HG02610 (cell line): ENCODE data around the gene FBXO11.

Experiments used
- ATAC-seq: cut with Tn5 transposase; IDR thresholded peaks from one replicate; pipeline ENCODE4 v1.9.1; 2021; ENCODE audit warnings: mild to moderate bottlenecking, moderate library complexity; ENCODE audit not compliant: unreplicated experiment

FBXO11 gene

GRCh38 chr2:47899915-47900816 is 6.1 kb downstream of the FBXO11 start:
- ATAC-seq: no peak

DNA sequence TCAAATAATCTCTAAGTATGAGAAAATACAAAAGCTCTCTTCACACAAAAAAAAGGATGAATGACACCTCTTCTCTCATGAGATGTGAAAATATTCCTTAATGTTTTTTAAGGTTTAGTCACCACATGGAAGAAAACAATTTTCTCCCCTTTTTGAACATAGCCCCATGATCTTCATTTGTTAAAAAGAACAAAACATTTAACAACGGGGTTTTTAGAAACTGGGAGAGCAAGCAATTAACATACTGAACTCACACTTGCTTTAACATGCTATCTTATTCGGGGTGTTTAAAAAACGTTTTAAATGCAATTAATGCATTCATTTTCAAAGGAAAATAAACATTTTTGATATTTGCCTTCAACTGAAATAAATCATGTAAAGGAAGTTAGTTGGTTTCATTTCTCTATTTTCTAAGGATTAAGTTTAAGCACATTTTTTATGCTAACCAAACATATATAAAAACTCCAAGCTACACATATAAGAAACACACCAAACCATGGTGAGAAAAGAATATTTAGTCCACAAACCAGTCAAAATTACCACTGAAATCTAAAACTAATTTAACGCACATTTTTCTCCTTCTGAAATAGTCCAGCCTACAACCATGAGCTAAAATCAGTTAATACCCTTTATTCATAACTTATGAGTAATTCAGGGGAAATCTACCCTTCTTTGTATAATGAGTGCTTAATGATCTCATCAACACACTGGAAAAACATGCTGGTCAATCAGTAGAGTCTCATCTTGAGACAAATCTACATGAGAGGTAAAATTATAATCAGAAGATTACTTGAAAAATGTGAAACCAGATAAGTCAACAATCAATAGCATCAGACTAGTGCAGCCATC is 8.2 kb downstream of the FBXO11 start:
- ATAC-seq: peak; percentile 62

GRCh38 chr2:47897191-47897882 is 9.0 kb downstream of the FBXO11 start:
- ATAC-seq: peak; percentile 47

DNA sequence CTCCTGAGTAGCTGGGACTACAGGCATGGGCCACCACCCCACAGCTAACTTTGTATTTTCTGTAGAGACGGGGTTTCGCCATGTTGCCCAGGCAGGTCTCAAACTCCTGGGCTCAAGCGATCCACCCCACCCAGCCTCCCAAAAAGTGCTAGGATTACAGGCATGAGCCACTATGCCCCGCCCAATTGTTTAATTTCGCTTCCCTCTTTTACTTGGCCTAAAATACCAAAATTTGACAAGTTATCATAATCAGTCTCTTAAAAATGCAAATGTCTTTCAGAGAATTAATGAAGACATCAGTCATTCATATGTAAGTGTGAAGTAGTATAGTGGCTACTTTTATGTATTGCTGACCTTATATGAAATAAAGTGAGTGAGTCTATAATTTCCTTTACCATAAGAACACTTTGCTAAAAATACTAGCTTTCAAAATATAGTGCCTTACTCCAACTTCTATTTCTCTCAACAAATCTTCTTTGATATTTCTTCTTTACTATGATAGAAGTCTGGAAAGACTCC is 9.8 kb downstream of the FBXO11 start:
- ATAC-seq: no peak

DNA sequence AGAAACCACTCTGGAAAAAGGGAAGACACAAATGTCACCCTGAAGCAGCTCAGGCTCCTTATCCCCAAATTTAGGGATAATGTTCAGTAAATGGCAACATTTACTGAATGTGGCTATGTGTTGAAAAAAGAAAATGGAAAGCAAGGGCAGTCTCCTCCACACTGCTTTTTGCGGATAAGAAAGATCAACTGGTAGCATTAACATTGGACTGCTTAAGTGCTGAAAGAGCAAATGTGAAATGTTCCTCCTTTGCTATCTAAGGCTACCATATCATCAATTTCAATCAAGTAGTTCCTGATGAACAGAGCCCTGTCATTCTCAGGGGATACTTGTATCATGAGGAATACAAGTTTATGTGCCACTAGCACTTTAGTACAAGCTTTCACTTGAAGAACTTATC is 12.5 kb downstream of the FBXO11 start:
- no peak for ATAC-seq

DNA sequence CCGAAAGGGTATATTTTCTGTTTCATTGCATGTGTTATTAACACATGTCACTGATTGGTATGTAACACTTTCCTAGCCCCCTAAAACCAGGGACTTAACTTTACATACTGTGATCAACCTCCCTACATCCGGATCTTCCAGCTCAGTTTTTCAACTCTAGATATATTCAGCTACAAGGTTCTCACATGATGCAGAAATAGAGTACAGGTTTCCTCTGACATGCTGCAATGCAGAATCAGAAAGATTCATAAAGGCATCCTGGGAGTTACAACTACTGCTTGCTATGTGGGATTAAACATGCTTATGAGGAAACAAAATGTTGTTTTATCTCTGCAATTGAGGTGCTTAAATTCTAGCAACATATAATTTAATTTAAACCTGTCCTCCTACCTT is 14.0 kb downstream of the FBXO11 start:
- ATAC-seq: no peak

DNA sequence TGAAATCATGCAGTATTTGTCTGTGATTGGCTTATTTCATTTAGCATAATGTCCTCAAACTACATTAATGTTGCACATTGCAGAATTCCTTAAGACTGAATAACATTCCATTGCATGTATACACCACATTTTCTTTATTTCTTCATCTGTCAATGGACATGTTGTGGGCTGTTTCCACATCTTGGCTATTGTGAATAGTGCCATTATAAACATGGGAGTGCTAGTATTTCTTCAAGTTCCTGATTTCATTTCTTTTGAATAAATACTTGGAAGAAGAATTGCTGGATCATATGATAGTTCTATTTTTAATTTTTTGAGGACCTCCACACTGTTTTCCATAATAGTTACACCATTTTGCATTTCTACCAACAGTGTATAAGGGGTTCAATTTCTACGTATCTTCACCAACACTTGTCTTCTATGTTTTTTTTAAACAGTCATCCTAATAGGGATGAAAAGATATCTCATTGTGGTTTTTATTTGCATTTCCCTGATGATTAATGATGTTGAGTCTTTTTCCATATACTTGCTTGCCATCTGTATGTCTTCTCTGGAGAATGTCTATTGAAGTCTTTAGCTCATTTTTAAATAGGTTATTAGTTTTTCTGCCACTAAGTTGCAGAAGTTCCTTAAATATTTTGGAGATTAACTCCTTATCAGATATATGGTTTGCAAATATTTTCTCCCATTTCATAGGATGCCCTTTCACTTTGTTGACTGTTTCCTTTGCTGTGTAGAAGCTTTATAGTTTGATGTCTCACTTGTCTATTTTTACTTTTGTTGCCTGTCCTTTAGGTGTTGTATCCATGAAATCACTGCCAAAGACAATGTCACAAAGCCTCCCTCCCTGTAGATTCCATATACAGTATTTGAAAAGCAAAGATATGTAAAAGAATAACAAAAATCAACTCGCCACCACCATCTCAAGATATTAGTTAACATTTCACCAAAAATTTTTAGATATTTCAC is 14.6 kb downstream of the FBXO11 start:
- no peak for ATAC-seq

- ATAC-seq: no peak
Measured at GRCh38 chr2:47890711-47891368, 15.5 kb downstream of the FBXO11 start.

DNA sequence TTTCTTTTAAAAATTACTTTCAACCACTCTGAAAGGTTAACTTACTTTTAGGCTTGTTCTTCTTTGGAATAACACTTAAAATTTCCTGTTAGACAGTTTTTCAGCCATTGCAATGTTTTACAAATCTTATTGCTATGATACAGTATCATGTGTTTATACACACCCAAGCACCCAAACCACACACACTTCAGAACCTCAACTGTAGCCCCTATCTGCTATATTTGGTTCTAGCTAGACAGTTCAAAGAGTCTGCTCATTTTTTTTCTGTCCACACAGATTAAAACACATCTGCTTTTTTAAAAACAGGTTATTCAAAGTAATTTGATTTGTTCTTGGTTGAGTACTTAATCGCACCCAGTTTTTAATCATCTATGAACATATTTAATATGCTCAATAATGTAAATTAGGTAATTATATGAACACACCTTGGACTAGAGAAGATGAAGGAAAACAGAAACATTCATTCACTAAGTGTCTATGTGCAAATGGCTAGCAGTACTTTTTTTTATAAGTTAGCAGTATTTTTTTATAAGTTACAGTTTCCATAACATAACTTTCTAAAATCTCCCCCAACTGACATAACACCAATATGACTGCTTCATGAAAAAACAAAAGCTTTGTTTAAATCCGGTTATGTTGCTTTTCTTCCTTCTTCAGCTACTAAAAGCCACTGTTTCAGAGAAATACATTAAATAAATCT is 17.6 kb downstream of the FBXO11 start:
- no peak for ATAC-seq

DNA sequence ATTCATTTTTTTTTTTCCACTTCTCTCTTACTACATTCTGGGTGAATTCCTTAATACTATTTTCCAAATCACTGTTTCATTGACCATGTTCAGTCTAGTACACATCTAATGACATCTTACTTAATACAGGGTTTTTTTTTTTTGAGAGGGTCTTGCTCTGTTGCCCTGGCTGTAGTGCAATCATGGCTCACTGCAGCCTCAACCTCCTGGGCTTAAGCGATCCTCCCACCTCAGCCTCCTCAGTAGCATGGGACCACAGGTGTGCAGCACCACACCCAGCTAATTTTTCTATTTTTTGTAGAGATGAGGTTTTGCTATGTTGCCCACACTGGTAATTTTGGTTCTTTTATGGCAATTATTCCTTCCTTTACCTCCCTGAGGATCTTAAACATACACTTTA is 29.4 kb downstream of the FBXO11 start:
- ATAC-seq: no peak

DNA sequence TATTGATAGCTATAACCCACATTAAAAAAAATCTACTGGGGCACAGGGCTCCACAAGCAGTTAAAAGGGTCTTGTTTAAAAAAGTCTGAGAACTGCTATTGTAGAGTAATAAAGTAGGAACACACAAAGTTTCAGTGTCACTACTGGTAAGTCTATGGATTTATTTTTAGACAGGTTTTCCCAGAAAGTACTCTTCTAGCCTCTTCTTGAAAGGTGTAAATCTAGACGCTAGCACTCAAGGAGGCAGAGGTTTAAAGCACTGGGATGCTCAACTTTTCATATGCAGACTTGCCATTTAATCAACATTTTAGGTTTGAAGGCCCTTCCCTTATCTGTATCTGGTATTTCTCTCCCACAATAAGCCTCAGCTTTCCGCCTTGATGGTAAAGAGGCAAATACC is 33.4 kb downstream of the FBXO11 start:
- no peak for ATAC-seq

GRCh38 chr2:47870641-47871540 is 35.4 kb downstream of the FBXO11 start:
- ATAC-seq: no peak

GRCh38 chr2:47869859-47870595 is 36.3 kb downstream of the FBXO11 start:
- ATAC-seq: no peak

DNA sequence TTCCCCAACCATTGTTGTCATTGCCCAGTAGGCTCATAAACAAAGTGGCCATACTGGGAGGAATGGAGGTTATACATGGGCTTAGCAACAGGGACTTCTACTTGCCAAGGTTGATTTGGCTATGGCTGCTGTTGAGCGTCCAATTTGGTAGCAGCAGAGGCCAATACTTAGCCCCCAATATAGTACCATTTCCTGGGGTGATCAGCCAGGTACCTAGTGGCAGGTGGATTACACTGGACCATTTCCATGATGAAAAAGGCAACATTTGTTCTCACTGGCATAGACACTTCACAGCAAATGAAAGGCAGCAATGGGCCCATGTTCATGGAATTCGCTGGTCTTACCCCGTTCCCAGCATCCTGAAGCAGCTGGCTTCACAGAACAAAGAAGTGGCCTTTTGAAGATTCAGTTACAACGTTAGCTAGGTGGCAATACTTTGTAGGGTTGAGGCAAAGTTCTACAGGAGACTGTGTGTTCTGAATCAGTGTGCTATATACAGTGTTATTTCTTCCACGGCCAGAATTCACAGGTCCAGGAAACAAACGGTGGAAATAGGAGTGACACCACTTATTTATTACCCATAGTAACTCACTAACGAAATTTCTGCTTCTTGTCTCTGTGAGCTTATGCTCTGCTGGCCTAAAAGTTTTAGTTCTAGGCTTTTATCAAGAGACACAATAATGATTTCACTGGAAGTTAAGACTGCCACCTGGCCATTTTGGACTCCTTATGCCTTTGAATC is 37.5 kb downstream of the FBXO11 start:
- ATAC-seq: no peak

- no peak for ATAC-seq
Measured at GRCh38 chr2:47867205-47867604, 39.1 kb downstream of the FBXO11 start.

DNA sequence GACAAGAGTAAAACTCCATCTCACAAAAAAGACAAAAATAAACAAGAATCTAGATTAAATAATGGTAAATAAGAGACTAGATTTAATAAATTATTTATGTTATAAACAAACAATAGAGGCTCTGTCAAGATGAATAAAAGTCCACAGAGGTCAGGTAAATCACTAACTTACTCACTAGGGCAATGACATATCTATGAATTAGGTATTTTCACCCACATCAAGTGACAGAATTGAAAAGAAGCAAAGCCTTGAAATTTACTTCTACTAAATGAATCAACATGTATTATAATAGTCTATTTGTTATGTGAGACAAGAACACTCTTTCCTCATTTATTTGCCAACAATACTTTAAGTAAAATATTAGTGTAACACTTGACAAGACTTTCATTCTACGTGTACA is 41.7 kb downstream of the FBXO11 start:
- no peak for ATAC-seq
